Sigmoid colon (tissue), 3 donors: ENCODE results near the gene SPINK8.

Experiments
- CTCF ChIP-seq, 4 experiments: fragments of 450-650 bp in 3 of 4; fragments of 200-600 bp in 1 of 4; IDR thresholded peaks; one replicate each; pipeline ENCODE4 v1.5.1; 2016 to 2019; ENCODE audit warnings: antibody characterized with exemption in 4 of 4, mild to moderate bottlenecking in 3 of 4, moderate library complexity in 2 of 4
- POLR2A ChIP-seq, 2 donors: fragments of 450-650 bp; IDR thresholded peaks; one replicate each; pipeline ENCODE4 v1.6.1; 2016; ENCODE audit warnings: antibody characterized with exemption in 2 of 2, mild to moderate bottlenecking in 2 of 2, moderate library complexity in 2 of 2

- TF ChIP-seq POLR2A (IDR thresholded peaks at IDR 0.05) (no peak), CTCF (IDR thresholded peaks at IDR 0.05) (no peak)
Measured at GRCh38 chr3:48270306-48270705, 63.2 kb downstream of the SPINK8 start.
